ENCODE measurements around the gene LDLRAP1. TPM values are rescaled to one million over a fixed set of nuclear protein-coding genes. Genes with fewer than 3 reads are reported as not detected.

The LDLRAP1 gene
- total RNA-seq, 4 donors from 2014 or later, result 25.1 to 40.9 (median 34.4) TPM

GRCh38 chr1:25544243-25544764 is 898 bp downstream of the LDLRAP1 start:
- WGBS, 2 donors, result 3 to 7% methylated on average over 15 to 18 of the region's 25 CpGs
- TF ChIP-seq CTCF (IDR thresholded peaks at IDR 0.05) (no peak), POLR2A (IDR thresholded peaks at IDR 0.05) (no peak)
- intact Hi-C loops (cut with DNase I), result loop anchor here (5.0 to 10.0 kb wide), 2 partner anchors 68 to 250 kb away; no protein-coding TSS in a partner anchor
- Histone ChIP-seq H3K4me1 (peaks cover 30 to 38% of the 10 kb centered on the region in 2 donors), H3K27ac (peak overlapping the region in 2 of 3 donors; percentile 70 to 76), H3K9me3 (no peaks in the 10 kb centered on the region), H3K27me3 (no peaks in the 10 kb centered on the region), H3K36me3 (no peaks in the 10 kb centered on the region), H3K4me3 (replicated peaks in 1 of 3) (peak overlapping the region; percentile 82 to 91 (median 87))
- DNase-seq, result peak; percentile 37 to 45

GRCh38 chr1:25544819-25545218 is 1.4 kb downstream of the LDLRAP1 start:
- TF ChIP-seq POLR2A (IDR thresholded peaks at IDR 0.05) (peak in 1 of 2 donors; percentile 63), CTCF (IDR thresholded peaks at IDR 0.05) (no peak)
- H3K4me1 ChIP-seq, result peaks cover 35 to 43% of the 10 kb centered on the region in 2 donors
- H3K36me3 ChIP-seq, result no peaks in the 10 kb centered on the region
- H3K4me3 ChIP-seq (replicated peaks in 1 of 3), result peak overlapping the region in 1 of 3 donors; percentile 91
- intact Hi-C loops (cut with DNase I), result loop anchor here (5.0 to 10.0 kb wide), 2 partner anchors 67 to 250 kb away; no protein-coding TSS in a partner anchor
- WGBS, 2 donors, result 37 to 50% methylated on average over 6 of the region's 6 CpGs
- peak overlapping the region in 2 of 3 donors; percentile 70 to 76 for H3K27ac ChIP-seq
- peak; percentile 77 to 78 for DNase-seq
- H3K9me3 ChIP-seq, result no peaks in the 10 kb centered on the region
- no peaks in the 10 kb centered on the region for H3K27me3 ChIP-seq

GRCh38 chr1:25545767-25546166 is 2.4 kb downstream of the LDLRAP1 start:
- TF ChIP-seq CTCF (IDR thresholded peaks at IDR 0.05), result no peak
- TF ChIP-seq POLR2A (IDR thresholded peaks at IDR 0.05), result no peak
- H3K27ac ChIP-seq, result no peak overlapping the region
- H3K9me3 ChIP-seq, result no peaks in the 10 kb centered on the region
- no peak for DNase-seq
- intact Hi-C loops (cut with DNase I), result loop anchor here (10.0 kb wide), 1 partner anchor 249 kb away; no protein-coding TSS in a partner anchor
- no peaks in the 10 kb centered on the region for H3K27me3 ChIP-seq
- no peaks in the 10 kb centered on the region for H3K36me3 ChIP-seq
- peaks cover 45 to 53% of the 10 kb centered on the region in 2 donors for H3K4me1 ChIP-seq
- WGBS, 2 donors, result 88 to 93% methylated on average over 3 of the region's 3 CpGs
- no peak overlapping the region for H3K4me3 ChIP-seq (replicated peaks in 1 of 3)

GRCh38 chr1:25546193-25546592 is 2.8 kb downstream of the LDLRAP1 start:
- Histone ChIP-seq H3K27ac (no peak overlapping the region), H3K36me3 (no peaks in the 10 kb centered on the region), H3K4me3 (replicated peaks in 1 of 3) (no peak overlapping the region), H3K27me3 (no peaks in the 10 kb centered on the region), H3K9me3 (no peaks in the 10 kb centered on the region), H3K4me1 (peaks cover 46 to 57% of the 10 kb centered on the region in 2 donors)
- whole genome bisulfite sequencing, 2 donors, result 78 to 100% methylated on average over 1 of the region's 1 CpG
- no peak for DNase-seq
- intact Hi-C loops (cut with DNase I), result loop anchor here (10.0 kb wide), 1 partner anchor 249 kb away; no protein-coding TSS in a partner anchor
- TF ChIP-seq CTCF (IDR thresholded peaks at IDR 0.05) (no peak), POLR2A (IDR thresholded peaks at IDR 0.05) (no peak)

GRCh38 chr1:25548601-25549000 is 5.2 kb downstream of the LDLRAP1 start:
- H3K36me3 ChIP-seq, result no peaks in the 10 kb centered on the region
- H3K27me3 ChIP-seq, result no peaks in the 10 kb centered on the region
- intact Hi-C loops (cut with DNase I), result loop anchor here (10.0 kb wide), 1 partner anchor 246 kb away; no protein-coding TSS in a partner anchor
- H3K9me3 ChIP-seq, result no peaks in the 10 kb centered on the region
- peaks cover 50 to 68% of the 10 kb centered on the region in 2 donors for H3K4me1 ChIP-seq
- TF ChIP-seq POLR2A (IDR thresholded peaks at IDR 0.05), result no peak
- TF ChIP-seq CTCF (IDR thresholded peaks at IDR 0.05), result no peak
- WGBS, 2 donors, result 83 to 91% methylated on average over 4 of the region's 4 CpGs
- no peak overlapping the region for H3K4me3 ChIP-seq (replicated peaks in 1 of 3)
- peak overlapping the region; percentile 34 to 61 (median 53) for H3K27ac ChIP-seq
- no peak for DNase-seq

Measured in thyroid gland (tissue), 4 donors.